Measurements from ENCODE around the gene PPP6R3. TPM values are rescaled to one million over a fixed set of nuclear protein-coding genes. Genes with fewer than 3 reads are reported as not detected.

The PPP6R3 gene
- total RNA-seq, 1 experiment from 2014 or later = 171 TPM

DNA sequence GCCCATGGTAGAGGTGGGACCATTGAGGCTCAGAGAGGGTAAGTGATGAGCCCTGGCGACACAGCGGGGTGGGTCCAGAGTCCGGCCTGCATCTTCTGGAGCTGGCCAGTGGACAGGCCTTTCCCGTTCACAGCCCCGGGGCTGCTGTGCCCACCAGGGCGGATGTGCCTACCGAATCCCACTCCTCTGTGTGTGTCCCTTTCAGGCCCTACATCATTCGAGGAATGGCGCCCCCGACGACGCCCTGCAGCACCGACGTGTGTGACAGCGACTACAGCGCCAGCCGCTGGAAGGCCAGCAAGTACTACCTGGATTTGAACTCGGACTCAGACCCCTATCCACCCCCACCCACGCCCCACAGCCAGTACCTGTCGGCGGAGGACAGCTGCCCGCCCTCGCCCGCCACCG lies 11.9 kb upstream of the PPP6R3 start:
- ChIA-PET POLR2A (ENCODE audit: unreplicated experiment) (no interaction called here), CTCF (no interaction called here)
- ATAC-seq (no peak), DNase-seq (no peak)
- BruUV-seq (replicated peaks) = no TSS peak
- Histone ChIP-seq H3K9ac (ENCODE audit: low read length) (no peak overlapping the region), H3K4me3 (ENCODE audit: low read length) (no peak overlapping the region), H3K4me1 (ENCODE audit: insufficient read depth, low read length) (no peaks in the 10 kb centered on the region), H3K9me2 (replicated peaks; ENCODE audit: low read length) (no peaks in the 10 kb centered on the region), H3K9me3 (ENCODE audit: low read length) (no peaks in the 10 kb centered on the region), H3K4me2 (ENCODE audit: low read length) (no peak overlapping the region), H3K79me2 (ENCODE audit: low read length) (no peaks in the 10 kb centered on the region), H3K27ac (ENCODE audit: low read length) (no peak overlapping the region), H3K27me3 (ENCODE audit: low read length) (no peaks in the 10 kb centered on the region), H3K36me3 (ENCODE audit: low read depth, low read length) (peaks cover 15% of the 10 kb centered on the region; the same call in 1 of the 2 replicates), H3F3A (ENCODE audit: low read length, unreplicated experiment) (no peaks in the 10 kb centered on the region), H2AFZ (ENCODE audit: low read length) (no peak overlapping the region), H4K20me1 (ENCODE audit: low read length) (no peaks in the 10 kb centered on the region)
- TF ChIP-seq, protein P1, sequence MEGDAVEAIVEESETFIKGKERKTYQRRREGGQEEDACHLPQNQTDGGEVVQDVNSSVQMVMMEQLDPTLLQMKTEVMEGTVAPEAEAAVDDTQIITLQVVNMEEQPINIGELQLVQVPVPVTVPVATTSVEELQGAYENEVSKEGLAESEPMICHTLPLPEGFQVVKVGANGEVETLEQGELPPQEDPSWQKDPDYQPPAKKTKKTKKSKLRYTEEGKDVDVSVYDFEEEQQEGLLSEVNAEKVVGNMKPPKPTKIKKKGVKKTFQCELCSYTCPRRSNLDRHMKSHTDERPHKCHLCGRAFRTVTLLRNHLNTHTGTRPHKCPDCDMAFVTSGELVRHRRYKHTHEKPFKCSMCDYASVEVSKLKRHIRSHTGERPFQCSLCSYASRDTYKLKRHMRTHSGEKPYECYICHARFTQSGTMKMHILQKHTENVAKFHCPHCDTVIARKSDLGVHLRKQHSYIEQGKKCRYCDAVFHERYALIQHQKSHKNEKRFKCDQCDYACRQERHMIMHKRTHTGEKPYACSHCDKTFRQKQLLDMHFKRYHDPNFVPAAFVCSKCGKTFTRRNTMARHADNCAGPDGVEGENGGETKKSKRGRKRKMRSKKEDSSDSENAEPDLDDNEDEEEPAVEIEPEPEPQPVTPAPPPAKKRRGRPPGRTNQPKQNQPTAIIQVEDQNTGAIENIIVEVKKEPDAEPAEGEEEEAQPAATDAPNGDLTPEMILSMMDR (conservative IDR thresholded peaks at IDR 0.05; ENCODE audit: low read depth, low read length) = no peak
- TF ChIP-seq EZH2phosphoT487 (IDR thresholded peaks at IDR 0.05; ENCODE audit: borderline replicate concordance, low read length) (no peak), EZH2 (IDR thresholded peaks at IDR 0.05; ENCODE audit: low read length, unreplicated experiment) (no peak)
- intact Hi-C loops (cut with micrococcal nuclease) = no loop called here

DNA sequence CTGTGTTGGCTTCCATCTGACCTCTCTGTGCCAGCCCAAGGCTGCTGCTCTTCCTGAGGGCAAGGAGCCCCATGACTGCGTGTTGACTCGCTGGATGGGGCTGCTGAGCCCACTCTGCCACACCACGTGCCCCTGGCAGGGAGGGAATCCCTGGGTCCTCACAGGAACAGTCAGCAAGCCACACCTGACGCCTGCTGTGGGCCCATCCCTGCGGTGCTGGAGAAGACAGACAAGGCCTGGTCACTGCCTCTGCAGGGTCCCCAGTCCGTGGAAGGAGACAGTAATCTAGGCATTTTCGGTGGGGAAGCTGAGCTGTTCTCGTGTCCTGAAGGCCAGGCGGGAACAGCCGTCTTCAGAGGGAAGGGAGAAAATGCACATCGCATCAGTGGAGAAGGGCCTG lies 10.6 kb upstream of the PPP6R3 start:
- H3K4me2 ChIP-seq (ENCODE audit: low read length) = no peak overlapping the region
- BruUV-seq (replicated peaks) = no TSS peak
- ChIA-PET POLR2A (ENCODE audit: unreplicated experiment) (no interaction called here), CTCF (no interaction called here)
- no peak overlapping the region for H2AFZ ChIP-seq (ENCODE audit: low read length)
- no peaks in the 10 kb centered on the region for H3K4me1 ChIP-seq (ENCODE audit: insufficient read depth, low read length)
- DNase-seq (no peak), ATAC-seq (no peak)
- H4K20me1 ChIP-seq (ENCODE audit: low read length) = no peaks in the 10 kb centered on the region
- no peaks in the 10 kb centered on the region for H3K79me2 ChIP-seq (ENCODE audit: low read length)
- peaks cover 15% of the 10 kb centered on the region; the same call in 1 of the 2 replicates for H3K36me3 ChIP-seq (ENCODE audit: low read depth, low read length)
- H3K4me3 ChIP-seq (ENCODE audit: low read length) = no peak overlapping the region
- TF ChIP-seq EZH2 (IDR thresholded peaks at IDR 0.05; ENCODE audit: low read length, unreplicated experiment) = no peak
- no peak overlapping the region for H3K9ac ChIP-seq (ENCODE audit: low read length)
- H3K9me3 ChIP-seq (ENCODE audit: low read length) = no peaks in the 10 kb centered on the region
- H3K27ac ChIP-seq (ENCODE audit: low read length) = no peak overlapping the region
- H3F3A ChIP-seq (ENCODE audit: low read length, unreplicated experiment) = no peaks in the 10 kb centered on the region
- H3K9me2 ChIP-seq (replicated peaks; ENCODE audit: low read length) = no peaks in the 10 kb centered on the region
- intact Hi-C loops (cut with micrococcal nuclease) = no loop called here
- no peaks in the 10 kb centered on the region for H3K27me3 ChIP-seq (ENCODE audit: low read length)

DNA sequence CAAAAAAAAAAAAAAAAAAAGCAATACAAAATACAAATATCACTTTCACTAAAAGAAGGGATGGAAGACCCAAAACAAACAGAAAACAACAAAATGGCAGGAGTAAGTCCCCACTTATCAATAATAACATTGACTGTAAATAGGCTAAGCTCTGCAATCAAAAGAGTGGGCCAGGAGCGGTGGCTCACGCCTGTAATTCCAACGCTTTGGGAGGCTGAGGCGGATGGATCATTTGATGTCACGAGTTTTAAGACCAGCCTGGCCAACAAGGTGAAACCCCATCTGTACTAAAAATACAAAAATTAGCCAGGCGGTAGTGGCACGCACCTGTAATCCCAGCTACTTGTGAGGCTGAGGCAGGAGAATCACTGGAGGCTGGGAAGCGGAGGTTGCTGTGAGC lies 9.8 kb upstream of the PPP6R3 start:
- no peak for ATAC-seq

More for the DNA sequence above, 9.8 kb upstream of the PPP6R3 start:
- Histone ChIP-seq H3K4me2 (ENCODE audit: low read length) (no peak overlapping the region), H3K36me3 (ENCODE audit: low read depth, low read length) (peaks cover 15% of the 10 kb centered on the region; the same call in 1 of the 2 replicates), H3K4me1 (ENCODE audit: insufficient read depth, low read length) (no peaks in the 10 kb centered on the region), H3K79me2 (ENCODE audit: low read length) (no peaks in the 10 kb centered on the region), H4K20me1 (ENCODE audit: low read length) (no peaks in the 10 kb centered on the region), H3K27ac (ENCODE audit: low read length) (no peak overlapping the region), H3K9me3 (ENCODE audit: low read length) (no peaks in the 10 kb centered on the region), H2AFZ (ENCODE audit: low read length) (no peak overlapping the region), H3K9me2 (replicated peaks; ENCODE audit: low read length) (no peaks in the 10 kb centered on the region), H3K27me3 (ENCODE audit: low read length) (no peaks in the 10 kb centered on the region), H3K4me3 (ENCODE audit: low read length) (no peak overlapping the region), H3K9ac (ENCODE audit: low read length) (no peak overlapping the region), H3F3A (ENCODE audit: low read length, unreplicated experiment) (no peaks in the 10 kb centered on the region)
- no TSS peak for BruUV-seq (replicated peaks)
- intact Hi-C loops (cut with micrococcal nuclease) = no loop called here
- TF ChIP-seq EZH2 (IDR thresholded peaks at IDR 0.05; ENCODE audit: low read length, unreplicated experiment) (no peak), EZH2phosphoT487 (IDR thresholded peaks at IDR 0.05; ENCODE audit: borderline replicate concordance, low read length) (no peak)
- TF ChIP-seq, protein P1 (conservative IDR thresholded peaks at IDR 0.05; ENCODE audit: low read depth, low read length) = no peak
- ChIA-PET POLR2A (ENCODE audit: unreplicated experiment) (no interaction called here), CTCF (no interaction called here)
- no peak for DNase-seq

All from PC-3 (cell line).